Stomach (tissue), 8 donors: ENCODE measurements around the gene FRMPD2. TPM values are rescaled to one million over a fixed set of nuclear protein-coding genes. Genes with fewer than 3 reads are reported as not detected.

Experiments used
- polyA plus RNA-seq, 3 donors: library from polyadenylated mRNA; stranded (reverse); fragments of 200-250 nt; gene quantifications; one replicate each; pipeline ENCODE4 v1.2.3, GENCODE V29; 2013
- total RNA-seq, 5 donors: library from RNA; depleted of rRNA; stranded (reverse); fragments of >200 nt; gene quantifications; one replicate each; pipeline versions ENCODE4 v1.1.0 to v1.2.3, GENCODE V29; 2014 to 2016
- donor health status: healthy with polysubstance abuse.
- donor health status: Bipolar disorder and iron deficiency.
- donor health status: healthy.

Gene FRMPD2
- total and polyA plus RNA-seq, 8 donors, result under 0.01 to 0.15 (median 0.03) TPM; not detected in 4

Other genes starting within 250 kb of the FRMPD2 start
- 10 to 100 TPM in 4 of 5 donors, 1 to 10 TPM in 1; 1.2 to 85.0 (median 34.4) TPM for gene MAPK8, start 32.0 kb upstream of the FRMPD2 start, total RNA-seq
- gene MAPK8, start 32.0 kb upstream of the FRMPD2 start, polyA plus RNA-seq, result 10 to 100 TPM in 1 of 3 donors, 1 to 10 TPM in 2; 7.3 to 16.5 (median 8.8) TPM